HEK293T (cell line): ENCODE data around the gene CMTM6.
"Not testable (repeated sequence)": the region's sequence is repeated elsewhere in the genome, so short reads cannot be mapped to it uniquely, and the experiment has no call there.

Experiments
- CTCF ChIA-PET: fragments of 350-600 bp; formaldehyde crosslinking; extraction: SDS; loops from one replicate; lab custom pipeline; 2021; ENCODE audit warnings: antibody characterized with exemption, inconsistent platforms; lab: Yijun Ruan, JAX
- POLR2A ChIA-PET: fragments of 350-600 bp; formaldehyde crosslinking; extraction: SDS; loops from one replicate; lab custom pipeline; 2020; ENCODE audit warnings: antibody characterized with exemption, inconsistent platforms; lab: Yijun Ruan, JAX
- DNase-seq: peaks from one replicate; pipeline ENCODE4 v3.0.0; 2012; ENCODE audit warnings: mixed read lengths; ENCODE audit errors: extremely low spot score
- ARNT ChIP-seq: fragments of 450-650 bp; IDR thresholded peaks from 2 replicates; pipeline ENCODE4 v1.6.1; 2017; ENCODE audit warnings: mild to moderate bottlenecking
- BHLHE40 ChIP-seq: fragments of 450-650 bp; IDR thresholded peaks from 2 replicates; pipeline ENCODE4 v1.6.1; 2016; ENCODE audit warnings: mild to moderate bottlenecking, moderate library complexity, borderline replicate concordance
- CTBP1 ChIP-seq: fragments of 450-650 bp; IDR thresholded peaks from 2 replicates; pipeline ENCODE4 v1.6.1; 2016; ENCODE audit warnings: borderline replicate concordance
- ELF4 ChIP-seq: fragments of 450-650 bp; IDR thresholded peaks from 2 replicates; pipeline ENCODE4 v1.6.1; 2017; ENCODE audit warnings: antibody characterized with exemption
- FOXA1 ChIP-seq: fragments of 450-650 bp; IDR thresholded peaks from 2 replicates; pipeline ENCODE4 v1.6.1; 2016; ENCODE audit warnings: mild to moderate bottlenecking
- FOXK2 ChIP-seq: fragments of 450-650 bp; IDR thresholded peaks from 2 replicates; pipeline ENCODE4 v1.6.1; 2016; ENCODE audit warnings: mild to moderate bottlenecking
- FOXM1 ChIP-seq: fragments of 450-650 bp; IDR thresholded peaks from 2 replicates; pipeline ENCODE4 v1.6.1; 2017; ENCODE audit warnings: mild to moderate bottlenecking, borderline replicate concordance
- HDGF ChIP-seq: fragments of 450-650 bp; IDR thresholded peaks from 2 replicates; pipeline ENCODE4 v1.6.1; 2017; ENCODE audit warnings: antibody characterized with exemption, borderline replicate concordance
- L3MBTL2 ChIP-seq: fragments of 450-650 bp; conservative IDR thresholded peaks from 2 replicates; pipeline ENCODE4 v1.6.1; 2016; ENCODE audit warnings: mild to moderate bottlenecking
- LEF1 ChIP-seq: fragments of 450-650 bp; IDR thresholded peaks from 2 replicates; pipeline ENCODE4 v1.6.1; 2017; ENCODE audit warnings: mild to moderate bottlenecking, borderline replicate concordance
- NFRKB ChIP-seq: fragments of 450-650 bp; IDR thresholded peaks from 2 replicates; pipeline ENCODE4 v1.6.1; 2016; ENCODE audit warnings: mild to moderate bottlenecking, moderate library complexity
- SP1 ChIP-seq: fragments of 450-650 bp; IDR thresholded peaks from 2 replicates; pipeline ENCODE4 v1.6.1; 2017
- SUZ12 ChIP-seq: fragments of 450-650 bp; IDR thresholded peaks from 2 replicates; pipeline ENCODE4 v1.6.1; 2016; ENCODE audit warnings: mild to moderate bottlenecking
- TARDBP ChIP-seq: fragments of 450-650 bp; IDR thresholded peaks from 2 replicates; pipeline ENCODE4 v1.6.1; 2016
- ZNF384 ChIP-seq: fragments of 450-650 bp; IDR thresholded peaks from 2 replicates; pipeline ENCODE4 v1.6.1; 2016
- TF ChIP-seq, protein P1 (sequence below): fragments of 450-650 bp; IDR thresholded peaks from 2 replicates; pipeline ENCODE4 v1.6.1; 2016

Gene CMTM6

DNA sequence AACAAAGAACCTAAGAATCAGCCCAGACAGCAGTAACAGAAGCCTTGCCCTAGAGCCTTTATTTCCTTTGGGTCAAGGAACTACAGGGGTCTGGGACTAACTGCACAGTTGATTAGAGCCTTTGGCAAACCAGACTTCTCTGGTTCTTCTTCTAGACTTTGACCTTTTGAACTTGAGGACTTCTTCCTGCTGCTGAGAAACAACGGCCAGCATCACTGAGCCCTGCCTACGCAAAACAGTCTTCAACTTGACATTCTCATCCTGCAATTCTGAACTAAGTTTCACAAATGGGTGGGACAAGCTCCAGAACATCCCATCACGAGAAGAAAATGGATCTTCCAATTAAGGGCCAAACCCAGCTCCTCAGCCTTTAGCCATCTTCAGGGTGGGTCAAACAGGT lies 31.4 kb downstream of the CMTM6 start:
- ChIA-PET POLR2A (no interaction called here), CTCF (interaction anchor here (1.4 kb wide), 1 partner anchor 231 kb away, joined by 3 read pairs; no protein-coding TSS in a partner anchor)
- TF ChIP-seq FOXK2 (no peak), SUZ12 (no peak), NFRKB (no peak), SP1 (no peak), LEF1 (no peak), ELF4 (no peak), ZNF384 (no peak), ARNT (no peak), CTBP1 (no peak), FOXM1 (no peak), TARDBP (no peak), BHLHE40 (no peak), FOXA1 (no peak), L3MBTL2 (no peak), HDGF (no peak)
- TF ChIP-seq, protein P1, sequence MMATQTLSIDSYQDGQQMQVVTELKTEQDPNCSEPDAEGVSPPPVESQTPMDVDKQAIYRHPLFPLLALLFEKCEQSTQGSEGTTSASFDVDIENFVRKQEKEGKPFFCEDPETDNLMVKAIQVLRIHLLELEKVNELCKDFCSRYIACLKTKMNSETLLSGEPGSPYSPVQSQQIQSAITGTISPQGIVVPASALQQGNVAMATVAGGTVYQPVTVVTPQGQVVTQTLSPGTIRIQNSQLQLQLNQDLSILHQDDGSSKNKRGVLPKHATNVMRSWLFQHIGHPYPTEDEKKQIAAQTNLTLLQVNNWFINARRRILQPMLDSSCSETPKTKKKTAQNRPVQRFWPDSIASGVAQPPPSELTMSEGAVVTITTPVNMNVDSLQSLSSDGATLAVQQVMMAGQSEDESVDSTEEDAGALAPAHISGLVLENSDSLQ, result no peak
- DNase-seq, result no peak

DNA sequence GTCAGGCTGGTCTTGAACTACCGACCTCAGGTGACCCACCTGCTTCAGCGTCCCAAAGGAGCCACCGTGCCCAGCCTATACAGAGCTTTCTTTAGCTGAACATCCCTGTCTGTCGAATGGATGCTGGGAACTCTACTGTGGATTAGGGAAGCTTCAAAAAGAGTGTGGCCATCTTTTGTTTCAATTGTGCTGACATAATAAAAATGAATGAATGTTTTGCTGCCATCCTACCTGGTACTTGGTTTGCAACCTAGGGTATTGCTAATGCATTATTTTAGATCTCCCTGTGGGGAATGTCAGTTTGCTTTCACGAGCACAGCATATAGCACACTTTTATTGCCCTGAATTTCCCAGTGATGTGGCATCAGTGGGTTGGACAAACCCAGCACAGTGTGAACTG lies 32.3 kb downstream of the CMTM6 start:
- TF ChIP-seq FOXK2 (no peak), LEF1 (no peak), L3MBTL2 (no peak), SP1 (no peak), NFRKB (no peak), SUZ12 (no peak), ELF4 (no peak)
- CTCF ChIA-PET, result interaction anchor here (1.2 to 1.4 kb wide), 2 partner anchors 13 to 230 kb away, joined by 3 to 4 read pairs; no protein-coding TSS in a partner anchor
- DNase-seq, result no peak
- POLR2A ChIA-PET, result no interaction called here

DNA sequence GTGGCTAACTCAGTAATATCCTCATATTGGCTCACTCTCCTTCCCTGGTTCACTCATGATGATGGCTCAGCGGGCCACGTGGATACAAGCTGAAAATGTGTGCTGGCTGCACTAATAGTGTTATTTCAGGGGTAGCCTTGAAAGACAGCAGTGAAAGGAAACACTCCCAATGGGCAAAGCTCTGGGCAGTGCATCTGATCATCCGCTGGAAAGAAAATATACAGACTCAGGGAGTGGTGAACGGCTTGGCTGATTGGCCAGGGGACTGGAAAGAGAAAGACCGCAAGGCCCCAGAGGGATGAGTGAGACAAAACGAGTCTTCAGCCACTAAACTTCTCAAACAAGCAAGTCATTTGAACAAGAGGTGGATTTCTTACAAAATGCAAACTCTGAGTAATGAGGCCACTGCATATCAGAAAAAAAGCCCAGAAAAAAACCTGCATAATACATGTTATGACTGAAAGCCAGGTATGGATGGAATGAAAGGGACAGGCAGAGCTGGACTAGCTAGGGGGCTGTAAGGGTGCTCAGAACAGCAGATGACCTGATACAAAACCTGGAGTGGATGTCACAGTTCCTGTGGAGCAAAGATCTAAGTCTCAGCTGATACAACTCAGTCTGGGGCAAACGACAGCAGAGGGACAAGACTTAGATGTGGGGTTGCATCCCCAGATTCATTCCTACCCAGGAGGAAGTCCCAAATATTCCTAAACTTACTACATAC lies 33.3 kb downstream of the CMTM6 start:
- no peak for TF ChIP-seq HDGF
- no peak for TF ChIP-seq NFRKB
- TF ChIP-seq L3MBTL2, result no peak
- TF ChIP-seq, protein P1, result no peak
- TF ChIP-seq SUZ12, result no peak
- TF ChIP-seq SP1, result no peak
- no peak for TF ChIP-seq FOXK2
- no peak for TF ChIP-seq LEF1
- no peak for TF ChIP-seq ELF4
- no peak for TF ChIP-seq FOXA1
- POLR2A ChIA-PET, result no interaction called here
- CTCF ChIA-PET, result interaction anchor here (1.2 kb wide), 1 partner anchor 14 kb away, joined by 4 read pairs; no protein-coding TSS in a partner anchor
- no peak for DNase-seq

DNA sequence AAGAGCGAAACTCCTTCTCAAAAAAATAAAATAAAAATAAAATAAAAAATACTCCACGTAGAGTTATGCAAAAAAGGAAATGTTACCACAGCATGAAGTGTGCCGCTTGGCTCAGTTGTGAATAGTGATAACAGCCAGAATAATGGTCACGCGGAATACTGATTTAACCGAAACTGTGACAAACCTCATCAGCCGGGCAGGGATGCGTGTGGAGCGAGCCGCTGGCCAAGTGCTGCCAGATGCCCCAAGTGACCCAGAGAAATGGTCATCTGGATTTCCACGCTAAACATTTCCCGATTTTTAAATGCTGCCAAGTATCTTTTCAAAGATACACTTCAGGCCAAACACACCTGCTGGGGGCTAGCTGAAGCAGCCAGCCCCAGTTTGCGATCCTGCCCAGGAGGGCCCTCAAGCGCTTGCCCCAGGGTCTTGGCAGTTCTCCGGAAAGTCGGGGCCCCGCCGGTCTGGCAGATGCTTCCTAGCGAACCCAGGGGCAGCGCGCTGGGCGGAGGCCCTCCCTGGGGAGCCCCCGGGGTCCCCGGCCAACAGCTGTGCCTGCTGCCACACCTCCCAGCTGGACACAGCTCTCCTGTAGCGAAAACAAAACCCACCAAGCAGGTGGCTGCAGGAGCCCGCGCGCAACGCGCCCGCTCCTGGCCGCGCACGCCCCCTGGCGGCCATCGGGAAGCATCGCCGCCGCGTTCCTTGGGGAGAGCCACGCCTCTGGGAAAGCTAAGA lies 35.1 kb downstream of the CMTM6 start:
- peak; percentile 93 for DNase-seq
- CTCF ChIA-PET, result interaction anchor here (0.6 to 1.8 kb wide), 20 partner anchors 10 to 1859 kb away, joined by 3 to 11 read pairs (median 3); no protein-coding TSS in a partner anchor
- POLR2A ChIA-PET, result interaction anchor here (1.1 kb wide), 1 partner anchor 13 kb away, joined by 3 read pairs; no protein-coding TSS in a partner anchor
- TF ChIP-seq ZNF384 (no peak), HDGF (no peak), BHLHE40 (no peak), L3MBTL2 (no peak), TARDBP (no peak), CTBP1 (no peak), FOXK2 (no peak)

DNA sequence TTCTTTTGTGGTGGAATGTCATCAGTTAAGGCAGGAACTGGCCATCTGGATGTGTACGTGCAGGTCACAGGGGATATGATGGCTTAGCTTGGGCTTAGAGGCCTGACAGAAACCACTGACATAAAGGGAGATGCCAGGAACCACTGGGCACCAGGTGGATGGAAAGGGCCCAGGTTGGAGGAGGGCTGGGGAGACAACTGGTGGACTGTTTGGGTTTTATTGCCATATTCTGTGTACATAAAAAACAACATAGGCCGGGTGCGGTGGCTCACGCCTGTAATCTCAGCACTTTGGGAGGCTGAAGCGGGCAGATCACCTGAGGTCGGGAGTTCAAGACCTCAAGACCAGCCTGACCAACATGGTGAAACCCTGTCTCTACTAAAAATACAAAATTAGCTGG lies 35.8 kb downstream of the CMTM6 start:
- DNase-seq, POLR2A ChIA-PET: not testable (repeated sequence)
- CTCF ChIA-PET, result interaction anchor here (0.7 to 1.8 kb wide), 6 partner anchors 10 to 1859 kb away, joined by 3 to 11 read pairs (median 4); no protein-coding TSS in a partner anchor

DNA sequence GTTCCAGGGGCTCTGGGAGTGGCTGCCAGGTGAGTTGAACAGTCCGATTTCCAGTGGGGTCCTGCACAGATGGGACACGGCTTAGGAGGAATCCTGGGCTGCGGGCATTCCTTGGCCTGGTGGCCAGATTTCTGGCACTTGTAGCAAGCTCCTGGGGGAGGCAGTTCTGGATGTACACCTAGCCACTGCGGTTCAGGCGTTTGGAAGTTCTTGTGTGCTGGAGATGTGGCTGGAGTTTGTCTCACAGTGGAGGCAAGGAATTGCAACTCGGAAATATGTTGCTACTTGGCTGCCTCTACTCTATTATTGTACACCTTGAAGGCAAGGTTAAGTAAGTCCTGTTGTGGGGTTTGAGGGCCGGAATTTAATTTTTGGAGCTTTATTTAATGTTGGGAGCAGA lies 37.9 kb downstream of the CMTM6 start:
- CTCF ChIA-PET, result interaction anchor here (0.6 kb wide), 1 partner anchor 556 kb away, joined by 4 read pairs; no protein-coding TSS in a partner anchor
- POLR2A ChIA-PET, DNase-seq: not testable (repeated sequence)

DNA sequence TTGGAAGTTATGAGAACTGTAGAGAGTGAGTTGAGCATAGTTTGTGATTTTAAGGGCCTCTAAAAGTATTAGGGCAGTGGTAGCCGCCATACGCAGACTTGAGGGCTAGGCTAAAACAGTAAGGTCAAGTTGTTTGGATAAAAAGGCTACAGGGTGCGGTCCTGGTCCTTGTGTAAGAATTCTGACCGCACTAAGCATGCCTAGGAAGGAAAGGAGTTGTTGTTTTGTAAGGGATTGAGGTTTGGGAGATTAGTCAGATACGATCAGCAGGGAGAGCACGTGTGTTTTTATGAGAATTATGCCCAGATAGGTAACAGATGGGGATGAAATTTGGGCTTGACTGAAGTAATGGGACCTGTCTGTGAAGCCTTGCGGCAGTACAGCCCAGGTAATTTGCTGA lies 39.2 kb downstream of the CMTM6 start:
- POLR2A ChIA-PET, DNase-seq, CTCF ChIA-PET: not testable (repeated sequence)

DNA sequence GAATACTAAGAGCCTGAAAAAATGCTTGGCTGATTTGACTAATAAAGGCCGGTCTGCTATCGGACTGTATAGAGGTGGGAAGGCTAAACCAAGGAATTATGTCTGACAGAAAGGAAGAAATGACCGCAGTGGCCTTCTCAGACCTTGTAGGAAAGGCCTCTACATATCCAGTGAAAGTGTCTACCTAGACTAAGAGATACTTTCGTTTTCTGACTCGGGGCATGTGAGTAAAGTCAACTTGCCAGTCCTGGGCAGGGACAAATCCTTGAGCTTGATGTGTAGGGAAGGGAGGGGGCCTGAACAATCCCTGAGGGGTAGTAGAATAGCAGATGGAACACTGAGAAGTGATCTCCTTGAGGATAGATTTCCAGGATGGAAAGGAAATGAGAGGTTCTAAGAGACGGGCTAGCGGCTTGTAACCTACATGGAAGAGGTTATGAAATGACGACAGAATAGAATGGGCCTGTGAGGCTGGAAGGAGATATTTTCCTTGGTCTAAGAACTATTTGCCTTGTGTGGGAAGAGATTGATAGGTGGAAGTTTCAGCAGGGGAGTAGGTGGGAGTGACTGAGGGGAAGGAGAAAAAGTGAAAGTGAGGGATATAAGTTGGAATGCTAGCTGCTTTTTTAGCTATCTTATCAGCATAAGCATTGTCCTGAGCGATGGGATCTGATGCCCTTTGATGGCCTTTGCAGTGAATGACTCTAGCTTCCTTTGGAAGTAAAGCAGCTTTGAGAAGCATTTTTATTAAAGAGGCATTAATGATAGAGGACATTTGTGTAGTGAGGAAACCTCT lies 40.3 kb downstream of the CMTM6 start:
- CTCF ChIA-PET, POLR2A ChIA-PET, DNase-seq: not testable (repeated sequence)

DNA sequence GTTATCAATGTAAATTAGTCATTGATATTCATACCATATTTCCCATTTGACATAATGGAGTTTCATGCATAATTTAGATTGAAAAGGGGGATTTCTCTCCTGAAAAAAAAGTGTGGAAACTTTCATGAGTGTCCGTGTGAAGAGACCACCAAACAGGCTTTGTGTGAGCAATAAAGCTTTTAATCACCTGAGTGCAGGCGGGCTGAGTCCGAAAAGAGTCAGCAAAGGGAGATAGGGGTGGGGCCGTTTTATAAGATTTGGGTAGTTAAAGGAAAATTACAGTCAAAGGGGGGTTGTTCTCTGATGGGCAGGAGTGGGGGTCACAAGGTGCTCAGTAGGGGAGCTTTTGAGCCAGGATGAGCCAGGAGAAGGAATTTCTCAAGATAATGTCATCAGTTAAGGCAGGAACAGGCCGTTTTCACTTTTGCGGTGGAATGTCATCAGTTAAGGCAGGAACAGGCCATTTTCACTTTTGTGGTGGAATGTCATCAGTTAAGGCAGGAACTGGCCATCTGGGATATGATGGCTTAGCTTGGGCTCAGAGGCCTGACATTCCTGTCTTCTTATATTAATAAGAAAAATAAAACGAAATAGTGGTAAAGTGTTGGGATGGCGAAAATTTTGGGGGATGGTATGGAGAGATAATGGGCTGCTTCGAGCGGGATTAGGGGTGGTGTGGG lies 41.7 kb downstream of the CMTM6 start:
- CTCF ChIA-PET, result interaction anchor here (0.6 to 1.3 kb wide), 2 partner anchors 38 to 895 kb away, joined by 3 read pairs; no protein-coding TSS in a partner anchor
- POLR2A ChIA-PET, DNase-seq: not testable (repeated sequence)
